Fibroblast of peridontal ligament (primary cell): Measurements from ENCODE around the gene ANGEL1.

Source experiments
- DNase-seq: peaks from one replicate; pipeline ENCODE4 v3.0.0-alpha.2; 2010; ENCODE audit errors: extremely low read depth

ANGEL1 gene

GRCh38 chr14:76779221-76780057 is 33.2 kb downstream of the ANGEL1 start:
- DNase-seq, result no peak

GRCh38 chr14:76778546-76779215 is 34.0 kb downstream of the ANGEL1 start:
- DNase-seq, result no peak

DNA sequence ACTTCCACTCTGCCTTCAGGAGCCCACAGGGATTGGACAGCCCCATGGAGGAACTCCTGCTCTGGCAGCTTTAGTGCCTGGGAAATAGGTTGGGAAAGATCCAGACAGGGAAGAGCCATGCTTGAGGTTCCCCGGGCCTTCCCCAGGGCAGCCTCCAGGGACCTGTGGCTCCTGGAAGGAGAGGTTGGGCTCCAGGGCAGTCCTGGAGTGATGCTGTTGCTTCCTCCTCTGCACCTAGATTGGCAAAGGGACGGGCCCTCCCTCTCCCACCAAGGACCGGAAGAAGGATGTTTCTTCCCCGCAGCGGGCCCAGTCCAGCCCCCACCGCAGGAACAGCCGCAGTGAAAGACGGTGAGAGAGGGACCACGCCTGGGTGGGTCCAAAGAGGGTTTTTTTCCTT is 35.0 kb downstream of the ANGEL1 start:
- no peak for DNase-seq

DNA sequence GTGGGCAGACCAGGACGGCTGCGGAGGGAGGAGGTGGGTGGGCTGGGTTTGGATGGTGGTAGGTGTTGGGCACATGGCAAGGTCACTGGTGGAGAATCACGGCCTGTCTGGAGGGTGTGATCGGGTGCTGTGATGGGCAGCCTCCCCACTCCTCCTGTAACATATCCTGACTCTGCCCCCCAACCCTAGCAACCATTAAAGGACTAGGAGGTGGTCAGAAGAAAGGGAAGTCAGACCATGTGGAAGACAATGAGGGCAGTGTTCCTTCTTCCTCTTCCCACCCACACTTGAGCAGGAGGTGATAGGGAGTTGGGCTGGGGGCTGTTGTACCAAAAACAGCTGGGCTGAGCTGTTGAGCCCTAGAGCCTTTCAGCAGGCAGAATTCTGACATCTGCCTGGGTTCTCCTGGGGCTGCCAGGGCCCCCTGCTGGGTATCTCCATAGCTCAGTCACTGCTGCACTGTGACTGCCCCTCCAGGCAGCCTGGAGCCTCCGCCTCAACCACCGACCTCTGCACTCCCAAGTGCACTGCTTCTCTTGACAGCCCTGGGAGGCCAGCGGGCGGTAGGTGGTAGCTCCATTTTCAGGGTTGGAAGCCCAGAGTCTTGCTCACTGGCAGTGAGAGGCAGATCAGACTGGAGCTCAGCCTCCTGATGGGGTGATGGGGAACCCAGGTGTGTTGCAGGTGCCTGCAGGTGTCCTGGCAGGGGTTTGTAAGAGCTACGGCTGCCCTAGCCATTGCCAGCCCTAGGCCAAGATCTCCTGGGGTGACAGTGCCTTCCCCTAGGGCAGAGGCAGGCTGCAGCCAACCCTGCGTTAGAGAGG is 36.0 kb downstream of the ANGEL1 start:
- DNase-seq, result no peak

DNA sequence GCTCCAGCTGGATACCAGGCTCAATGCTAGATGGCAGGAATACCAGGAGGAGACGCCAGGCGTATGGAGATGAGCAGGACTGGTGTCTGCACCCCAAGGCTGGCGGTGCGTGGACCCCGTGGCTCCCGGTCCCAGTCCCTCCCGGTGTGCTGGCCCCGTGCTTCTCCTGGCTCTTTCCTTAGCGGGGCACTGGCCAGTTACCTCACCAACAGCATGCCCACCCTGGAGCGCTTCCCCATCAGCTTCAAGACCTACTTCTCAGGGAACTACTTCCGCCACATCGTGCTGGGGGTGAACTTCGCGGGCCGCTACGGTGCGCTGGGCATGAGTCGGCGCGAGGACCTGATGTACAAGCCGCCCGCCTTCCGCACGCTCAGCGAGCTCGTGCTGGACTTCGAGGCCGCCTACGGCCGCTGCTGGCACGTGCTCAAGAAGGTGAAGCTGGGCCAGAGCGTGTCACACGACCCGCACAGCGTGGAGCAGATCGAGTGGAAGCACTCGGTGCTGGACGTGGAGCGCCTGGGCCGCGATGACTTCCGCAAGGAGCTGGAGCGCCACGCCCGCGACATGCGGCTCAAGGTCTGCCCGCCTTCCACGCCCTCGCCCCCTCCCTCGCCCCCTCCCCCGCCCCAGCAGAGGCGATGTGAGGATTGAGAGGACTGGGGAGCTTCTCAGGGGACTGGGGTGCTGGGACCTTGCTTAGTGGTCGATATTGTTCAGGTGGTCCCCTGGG is 36.8 kb downstream of the ANGEL1 start:
- DNase-seq, result no peak

DNA sequence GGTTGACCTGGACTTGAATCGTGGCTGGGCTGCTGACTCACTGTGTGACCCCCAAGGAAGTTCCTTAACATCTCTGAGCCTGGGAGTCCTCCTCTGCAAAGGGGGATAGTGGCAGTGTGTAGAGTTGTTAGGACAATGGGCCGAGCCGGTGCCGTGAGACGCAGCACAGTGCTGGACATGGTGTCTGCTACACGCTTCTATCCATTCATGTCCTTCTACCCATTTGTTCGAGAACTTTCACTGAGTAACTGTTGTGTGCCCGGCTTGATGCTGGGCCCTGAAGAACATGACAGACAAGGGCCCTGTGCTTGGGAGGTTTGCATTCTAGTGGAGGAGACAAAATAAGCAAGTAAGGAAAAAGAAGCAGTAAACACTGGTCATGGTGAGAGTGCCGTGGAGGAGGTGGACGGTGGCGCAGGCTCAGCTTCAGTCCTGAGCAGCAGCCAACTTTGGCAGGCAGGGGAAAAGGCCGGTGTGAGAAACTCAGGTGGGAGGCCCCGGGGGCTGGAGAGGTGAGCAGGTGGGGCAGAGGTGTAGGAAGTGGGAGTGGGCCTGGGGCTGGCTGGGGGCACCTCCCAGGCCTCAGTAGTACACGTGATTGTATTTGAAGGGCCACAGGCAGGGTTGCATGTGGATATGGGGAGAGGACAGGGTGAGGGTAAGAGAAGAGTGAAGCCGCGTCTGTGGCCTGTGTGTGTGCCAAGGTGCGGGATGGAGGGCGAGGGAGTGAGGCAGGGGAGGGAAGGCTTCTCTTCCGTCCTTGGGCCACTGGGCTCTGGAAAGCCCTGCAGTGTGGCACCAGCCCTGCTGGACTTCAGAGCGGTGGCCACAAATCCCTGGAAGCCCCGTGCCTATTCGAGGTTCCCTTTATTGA is 37.6 kb downstream of the ANGEL1 start:
- no peak for DNase-seq

DNA sequence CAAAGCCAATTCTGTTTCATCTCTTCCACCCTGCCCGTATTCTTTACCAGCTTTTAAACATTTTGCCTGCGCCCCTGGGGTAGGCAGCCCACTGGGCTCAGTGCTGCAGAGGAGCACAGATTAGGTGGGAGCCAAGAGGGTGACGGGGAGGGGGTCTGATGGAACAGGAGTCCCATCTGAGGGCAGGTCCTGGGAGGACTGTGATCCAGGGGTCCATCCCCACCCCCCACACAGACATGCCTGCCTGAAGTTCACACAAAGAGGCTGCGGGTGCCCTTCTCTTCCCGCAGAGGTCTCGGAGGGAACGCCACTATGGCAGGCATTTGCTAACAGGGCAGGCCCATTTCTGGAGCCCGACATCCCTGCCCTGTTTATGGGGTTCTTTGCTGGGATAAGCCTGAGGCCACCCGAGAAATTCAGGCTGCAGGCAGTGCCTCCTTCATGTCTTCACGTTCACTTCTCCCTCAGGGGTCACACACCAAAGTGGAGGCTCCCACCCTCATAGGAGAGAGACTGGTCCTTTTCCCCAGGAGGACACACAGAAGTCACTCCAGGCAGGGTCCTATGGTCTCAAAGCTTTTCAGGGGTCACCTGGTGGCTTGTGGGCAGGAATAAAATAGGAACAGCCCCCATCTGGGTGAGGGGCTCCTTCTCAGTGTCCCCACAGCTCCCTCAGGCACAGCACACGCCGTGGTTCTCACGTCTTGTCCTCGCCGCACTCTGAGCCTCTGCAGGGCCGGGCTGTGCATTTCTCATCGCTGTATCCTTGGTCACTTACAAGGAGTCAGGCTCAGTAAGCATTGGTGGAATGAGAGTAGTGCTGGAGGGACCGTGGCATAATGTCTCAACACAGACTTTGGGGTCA is 38.5 kb downstream of the ANGEL1 start:
- no peak for DNase-seq

- DNase-seq, result peak; percentile 73
These were observed 39.3 kb downstream of the ANGEL1 start for GRCh38 chr14:76773188-76773885.

DNA sequence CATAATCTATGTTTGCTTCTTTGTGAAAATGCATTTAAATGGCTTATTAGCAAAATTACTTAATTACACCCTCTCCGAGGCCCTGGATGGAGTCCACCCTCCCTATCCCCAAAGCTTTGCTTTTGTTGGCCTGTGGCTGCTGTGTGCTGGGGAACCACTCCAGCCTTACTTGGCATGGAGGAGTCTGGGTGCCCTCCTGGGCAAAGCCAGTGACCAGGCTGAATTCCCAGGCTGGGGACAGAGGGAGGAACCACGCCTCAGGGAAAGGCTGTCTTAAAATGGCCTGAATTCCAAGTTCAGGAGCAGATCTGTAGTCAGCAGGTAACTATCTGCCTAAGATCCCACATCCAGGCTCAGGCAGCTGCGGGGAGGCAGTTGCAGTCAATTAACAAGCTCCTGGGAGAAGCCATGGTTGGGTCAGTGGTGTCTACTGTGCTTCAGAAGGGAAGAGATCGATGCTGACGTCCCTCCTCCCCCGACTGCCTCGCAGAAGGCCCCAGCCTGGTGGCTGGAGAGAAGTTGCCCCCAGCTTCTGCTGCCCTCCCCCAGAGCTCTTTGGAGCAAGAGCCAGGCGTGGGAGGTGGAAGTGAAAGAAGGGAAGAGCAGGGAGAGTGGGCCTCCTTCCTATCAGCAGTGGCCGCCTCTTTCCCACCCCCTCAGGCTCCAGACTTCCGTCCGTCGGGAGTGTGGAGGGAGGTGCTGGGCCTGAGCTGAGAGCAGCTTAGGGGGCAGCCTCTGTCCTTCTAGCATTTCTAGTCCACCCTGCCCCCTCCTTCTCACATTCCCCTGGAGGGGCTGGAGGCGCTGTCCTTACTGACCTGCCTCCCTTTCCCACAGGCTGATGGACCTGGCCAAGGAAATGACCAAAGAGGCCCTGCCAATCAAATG is 40.1 kb downstream of the ANGEL1 start:
- no peak for DNase-seq

- no peak for DNase-seq
These were observed 41.2 kb downstream of the ANGEL1 start for GRCh38 chr14:76771437-76771980.

GRCh38 chr14:76770521-76771436 is 41.9 kb downstream of the ANGEL1 start:
- no peak for DNase-seq

GRCh38 chr14:76769636-76770292 is 42.9 kb downstream of the ANGEL1 start:
- no peak for DNase-seq

DNA sequence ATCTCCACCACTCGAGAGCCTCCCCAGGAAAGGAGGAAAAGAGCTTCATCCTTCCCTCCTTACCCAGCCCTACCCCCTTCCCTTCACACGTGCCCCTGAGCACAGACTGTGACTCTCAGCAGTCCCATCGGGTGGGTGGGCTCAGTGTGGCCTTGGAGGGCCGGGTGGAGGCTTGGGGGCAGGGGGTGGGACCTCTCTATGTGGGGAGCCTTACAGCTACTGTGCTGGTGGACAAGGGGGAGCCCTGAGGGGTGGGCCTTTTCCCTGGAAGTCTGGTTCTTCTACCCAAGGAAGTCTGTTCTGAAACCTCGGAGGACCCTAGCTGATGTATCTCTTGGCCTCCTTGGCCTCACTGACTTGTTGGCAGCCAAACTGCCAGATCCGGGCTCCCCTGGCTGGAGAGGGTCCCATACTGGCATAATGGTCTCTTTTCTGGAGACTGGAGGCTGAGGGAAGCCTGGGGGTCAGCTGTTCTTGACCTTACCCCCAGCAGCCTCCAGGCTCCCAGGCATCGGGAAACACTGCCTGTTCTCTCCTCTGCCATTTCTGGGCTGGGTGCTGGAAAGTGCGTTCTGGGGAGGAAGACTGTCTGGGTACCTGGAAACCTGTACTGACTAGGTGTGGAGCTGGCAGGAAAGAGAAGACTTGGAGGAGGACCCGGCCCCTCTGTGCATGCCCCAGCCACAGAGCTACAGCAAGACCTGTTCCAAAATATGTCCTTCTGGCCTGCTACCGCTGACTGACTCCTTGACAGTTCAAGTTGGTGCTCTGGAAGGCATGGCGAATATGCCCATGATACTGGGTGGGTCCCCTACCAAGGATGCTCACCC is 43.8 kb downstream of the ANGEL1 start:
- no peak for DNase-seq

- no peak for DNase-seq
These were observed 44.7 kb downstream of the ANGEL1 start for GRCh38 chr14:76767681-76768656.
